ENCODE data around the gene GRSF1. TPM values are rescaled to one million over a fixed set of nuclear protein-coding genes. Genes with fewer than 3 reads are reported as not detected.

The GRSF1 gene
- total RNA-seq, 4 donors from 2014 or later, result 52.2 to 71.6 (median 56.3) TPM

DNA sequence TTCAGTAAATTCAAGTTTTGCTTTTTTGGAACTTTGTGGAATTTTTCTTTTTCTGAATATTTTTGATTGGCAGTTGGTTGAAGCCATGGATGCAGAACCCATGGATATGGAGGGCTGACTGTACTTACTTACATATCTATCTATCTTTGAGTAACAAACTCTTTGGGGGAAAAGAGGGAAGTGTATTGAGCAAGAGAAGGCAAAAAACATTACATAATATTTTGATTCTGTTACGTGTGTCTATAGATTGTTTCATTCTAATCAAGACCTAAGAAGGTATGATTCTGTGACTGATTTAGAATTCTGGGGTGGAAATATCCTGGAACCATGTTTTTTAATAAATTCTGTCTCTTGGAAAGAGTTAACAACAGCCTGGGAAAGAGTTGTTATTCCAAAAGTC, 31.5 kb downstream of the GRSF1 start:
- TF ChIP-seq, protein P1, sequence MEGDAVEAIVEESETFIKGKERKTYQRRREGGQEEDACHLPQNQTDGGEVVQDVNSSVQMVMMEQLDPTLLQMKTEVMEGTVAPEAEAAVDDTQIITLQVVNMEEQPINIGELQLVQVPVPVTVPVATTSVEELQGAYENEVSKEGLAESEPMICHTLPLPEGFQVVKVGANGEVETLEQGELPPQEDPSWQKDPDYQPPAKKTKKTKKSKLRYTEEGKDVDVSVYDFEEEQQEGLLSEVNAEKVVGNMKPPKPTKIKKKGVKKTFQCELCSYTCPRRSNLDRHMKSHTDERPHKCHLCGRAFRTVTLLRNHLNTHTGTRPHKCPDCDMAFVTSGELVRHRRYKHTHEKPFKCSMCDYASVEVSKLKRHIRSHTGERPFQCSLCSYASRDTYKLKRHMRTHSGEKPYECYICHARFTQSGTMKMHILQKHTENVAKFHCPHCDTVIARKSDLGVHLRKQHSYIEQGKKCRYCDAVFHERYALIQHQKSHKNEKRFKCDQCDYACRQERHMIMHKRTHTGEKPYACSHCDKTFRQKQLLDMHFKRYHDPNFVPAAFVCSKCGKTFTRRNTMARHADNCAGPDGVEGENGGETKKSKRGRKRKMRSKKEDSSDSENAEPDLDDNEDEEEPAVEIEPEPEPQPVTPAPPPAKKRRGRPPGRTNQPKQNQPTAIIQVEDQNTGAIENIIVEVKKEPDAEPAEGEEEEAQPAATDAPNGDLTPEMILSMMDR (IDR thresholded peaks at IDR 0.05; ENCODE audit: low read depth), result no peak

DNA sequence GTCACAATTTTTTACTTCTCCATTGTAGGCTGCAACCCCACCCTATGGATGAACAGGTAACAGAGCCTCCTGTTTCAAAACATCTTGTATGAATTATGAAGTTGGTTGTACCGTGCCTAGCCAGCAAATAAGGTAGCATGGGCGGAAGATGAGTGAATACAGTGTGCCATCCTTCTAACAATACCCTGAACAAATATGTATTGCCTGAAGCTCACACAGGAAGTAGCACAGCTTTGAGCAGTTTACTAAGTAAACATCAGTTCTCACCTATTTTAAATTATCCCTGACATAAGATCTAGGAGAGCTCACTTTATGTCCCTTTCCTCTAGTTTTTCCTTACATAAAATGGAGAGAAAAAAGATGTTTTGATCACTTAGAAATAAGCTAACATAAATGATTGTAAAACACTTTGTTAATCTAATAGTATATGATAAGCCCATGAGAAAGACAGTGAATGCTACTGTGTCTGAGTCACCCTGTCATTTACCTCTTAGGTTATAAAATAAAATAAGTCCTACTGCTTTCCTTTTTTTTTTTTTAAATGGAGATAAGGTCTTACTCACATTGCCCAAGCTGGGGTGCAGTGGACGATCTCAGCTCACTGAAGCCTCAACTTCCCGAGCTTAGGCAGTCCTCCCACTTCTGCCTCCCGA, 36.6 kb downstream of the GRSF1 start:
- TF ChIP-seq, protein P1 (IDR thresholded peaks at IDR 0.05; ENCODE audit: low read depth), result no peak

DNA sequence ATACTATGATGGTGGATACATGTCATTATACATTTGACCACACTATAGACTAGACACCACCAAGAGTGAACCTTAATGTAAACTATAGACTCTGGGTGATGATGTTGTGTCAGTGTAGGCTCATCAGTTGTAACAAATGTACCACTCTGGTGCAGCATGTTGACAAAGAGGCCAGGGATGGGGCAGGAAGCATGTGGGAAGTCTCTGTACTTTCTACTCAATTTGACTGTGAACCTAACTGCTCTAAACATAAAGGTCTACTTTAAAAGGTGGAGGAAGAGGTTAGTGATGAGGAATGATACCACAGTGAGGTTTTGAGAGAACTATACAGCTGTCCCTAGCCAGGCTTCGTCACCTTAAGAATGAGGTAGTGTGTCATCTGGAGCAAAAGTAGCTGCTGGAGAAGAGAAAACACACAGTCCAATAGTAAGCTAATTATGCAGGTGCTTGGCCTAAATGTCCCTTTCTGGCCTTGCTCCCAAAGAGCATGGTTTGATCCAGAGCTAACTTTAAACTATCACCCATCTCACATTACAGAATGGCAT, 38.4 kb downstream of the GRSF1 start:
- TF ChIP-seq, protein P1 (IDR thresholded peaks at IDR 0.05; ENCODE audit: low read depth), result no peak

DNA sequence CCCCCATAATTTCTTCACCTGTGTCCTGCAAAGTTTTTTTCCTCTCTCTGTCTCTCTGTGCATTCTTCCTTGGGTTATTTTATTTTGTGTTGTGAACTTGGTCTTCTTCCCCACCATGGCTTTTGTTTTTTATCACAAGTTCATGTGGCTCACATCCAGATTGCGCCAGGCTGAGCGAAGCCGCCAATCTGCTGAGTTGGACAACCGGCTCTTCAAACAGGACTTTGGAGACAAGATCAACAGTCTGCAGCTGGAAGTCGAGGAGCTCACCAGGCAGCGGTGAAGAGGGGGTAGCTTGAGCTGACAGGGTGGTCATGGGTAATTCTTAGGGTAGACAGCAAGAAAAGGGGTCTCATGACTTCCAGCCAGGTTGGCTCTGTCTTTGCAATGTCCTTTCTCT, 46.1 kb downstream of the GRSF1 start:
- TF ChIP-seq, protein P1 (IDR thresholded peaks at IDR 0.05; ENCODE audit: low read depth), result no peak

DNA sequence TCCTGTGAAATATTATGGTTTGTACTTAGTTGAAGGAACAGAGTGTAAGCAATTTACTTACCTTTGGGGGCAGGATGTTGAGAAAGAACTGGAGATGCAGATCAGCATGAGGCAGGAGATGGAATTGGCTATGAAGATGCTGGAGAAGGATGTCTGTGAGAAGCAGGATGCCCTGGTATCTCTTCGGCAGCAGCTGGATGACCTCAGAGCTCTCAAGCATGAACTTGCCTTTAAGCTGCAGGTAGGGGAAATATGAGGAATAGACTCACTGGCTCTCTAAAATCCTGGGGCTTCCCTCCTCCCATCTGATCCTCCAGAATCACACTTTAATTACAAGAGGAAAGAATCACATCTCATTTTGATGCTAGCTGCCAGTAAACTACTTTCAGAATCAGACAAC, 51.0 kb downstream of the GRSF1 start:
- TF ChIP-seq, protein P1 (IDR thresholded peaks at IDR 0.05; ENCODE audit: low read depth), result no peak

DNA sequence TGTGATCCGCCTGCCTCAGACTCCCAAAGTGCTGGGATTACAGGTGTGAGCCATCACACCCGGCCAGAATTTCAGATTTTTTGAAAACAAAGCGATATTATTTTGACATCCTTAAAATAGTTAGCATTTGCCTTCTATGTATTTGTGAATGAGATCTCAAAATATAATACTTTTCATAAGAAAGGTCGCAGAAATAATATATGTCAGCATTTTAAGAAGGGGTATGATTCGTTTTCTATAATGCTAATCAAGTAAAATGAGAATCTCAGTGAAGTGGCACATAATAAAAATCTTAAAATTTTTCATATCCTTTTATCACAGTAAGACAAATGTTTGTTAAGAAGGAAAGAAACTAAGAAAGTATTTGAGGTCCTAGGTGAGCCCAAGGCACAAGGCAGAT, 52.2 kb downstream of the GRSF1 start:
- TF ChIP-seq, protein P1 (IDR thresholded peaks at IDR 0.05; ENCODE audit: low read depth), result no peak

DNA sequence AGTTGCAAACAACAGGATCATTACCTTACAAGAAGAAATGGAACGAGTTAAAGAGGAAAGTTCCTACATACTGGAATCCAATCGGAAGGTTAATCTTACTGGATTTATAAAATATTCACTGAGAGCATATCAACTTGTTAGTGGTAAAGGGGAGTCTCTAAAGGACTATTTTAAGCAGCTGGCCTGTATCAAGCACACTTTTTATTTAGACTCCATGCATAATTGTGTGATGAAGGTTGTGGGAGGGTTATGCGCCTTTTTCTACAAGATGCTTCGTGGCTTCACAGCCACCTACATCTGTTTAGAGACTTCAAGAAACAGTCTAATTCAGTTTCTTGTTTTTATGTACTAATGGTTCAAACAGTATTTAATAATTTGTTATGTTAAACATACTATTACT, 56.6 kb downstream of the GRSF1 start:
- TF ChIP-seq, protein P1 (IDR thresholded peaks at IDR 0.05; ENCODE audit: low read depth), result no peak

Measured in subcutaneous adipose tissue (tissue), 4 donors.